Stimulated activated naive CD8-positive, alpha-beta T cell treated with anti-CD3 and anti-CD28 coated beads, Interleukin-15, Interleukin-2, amounts not matched to agents 100 ng/mL and 50 ng/mL, for 24 hours (primary cell): ENCODE results near the gene ZNF366.

Experiments
- H3K27ac Mint-ChIP-seq: one replicate; pipeline ENCODE4 v1.8.0; 2021; ENCODE audit warnings: mild to moderate bottlenecking, mixed read lengths
- H3K27me3 Mint-ChIP-seq: one replicate; pipeline ENCODE4 v1.8.0; 2021; ENCODE audit warnings: mixed read lengths
- H3K36me3 Mint-ChIP-seq: one replicate; pipeline ENCODE4 v1.8.0; 2021; ENCODE audit warnings: low read depth, mixed read lengths
- H3K4me1 Mint-ChIP-seq: one replicate; pipeline ENCODE4 v1.8.0; 2021; ENCODE audit warnings: low read depth, mixed read lengths
- H3K4me3 Mint-ChIP-seq: one replicate; pipeline ENCODE4 v1.8.0; 2021; ENCODE audit warnings: mild to moderate bottlenecking, mixed read lengths
- H3K9me3 Mint-ChIP-seq: one replicate; pipeline ENCODE4 v1.8.0; 2021; ENCODE audit warnings: mixed read lengths

Gene ZNF366

GRCh38 chr5:72488756-72489155 is 18.5 kb downstream of the ZNF366 start:
- H3K36me3 Mint-ChIP-seq, result no peaks in the 10 kb centered on the region
- peaks cover 9% of the 10 kb centered on the region for H3K27me3 Mint-ChIP-seq
- no peaks in the 10 kb centered on the region for H3K9me3 Mint-ChIP-seq
- no peaks in the 10 kb centered on the region for H3K4me1 Mint-ChIP-seq
- no peak overlapping the region for H3K27ac Mint-ChIP-seq
- no peak overlapping the region for H3K4me3 Mint-ChIP-seq

- Mint-ChIP-seq H3K27me3 (peaks cover 10% of the 10 kb centered on the region), H3K36me3 (no peaks in the 10 kb centered on the region), H3K4me3 (no peak overlapping the region), H3K27ac (no peak overlapping the region), H3K4me1 (no peaks in the 10 kb centered on the region), H3K9me3 (no peaks in the 10 kb centered on the region)
These were observed 20.0 kb downstream of the ZNF366 start for GRCh38 chr5:72487177-72487576.

- no peaks in the 10 kb centered on the region for H3K4me1 Mint-ChIP-seq
- H3K27me3 Mint-ChIP-seq, result peaks cover 17% of the 10 kb centered on the region
- H3K4me3 Mint-ChIP-seq, result no peak overlapping the region
- H3K36me3 Mint-ChIP-seq, result no peaks in the 10 kb centered on the region
- no peaks in the 10 kb centered on the region for H3K9me3 Mint-ChIP-seq
- no peak overlapping the region for H3K27ac Mint-ChIP-seq
These were observed 20.8 kb downstream of the ZNF366 start for GRCh38 chr5:72486371-72486770.

- Mint-ChIP-seq H3K27me3 (peaks cover 11% of the 10 kb centered on the region), H3K4me1 (no peaks in the 10 kb centered on the region), H3K27ac (no peak overlapping the region), H3K9me3 (no peaks in the 10 kb centered on the region), H3K36me3 (no peaks in the 10 kb centered on the region), H3K4me3 (no peak overlapping the region)
These were observed 21.7 kb downstream of the ZNF366 start for GRCh38 chr5:72485430-72485974.

GRCh38 chr5:72482046-72482445 is 25.2 kb downstream of the ZNF366 start:
- Mint-ChIP-seq H3K4me1 (no peaks in the 10 kb centered on the region), H3K36me3 (no peaks in the 10 kb centered on the region), H3K4me3 (no peak overlapping the region), H3K27ac (no peak overlapping the region), H3K27me3 (peaks cover 18% of the 10 kb centered on the region), H3K9me3 (no peaks in the 10 kb centered on the region)

GRCh38 chr5:72480841-72481240 is 26.4 kb downstream of the ZNF366 start:
- Mint-ChIP-seq H3K9me3 (no peaks in the 10 kb centered on the region), H3K4me3 (no peak overlapping the region), H3K27me3 (peaks cover 21% of the 10 kb centered on the region), H3K4me1 (no peaks in the 10 kb centered on the region), H3K36me3 (no peaks in the 10 kb centered on the region), H3K27ac (no peak overlapping the region)

- peaks cover 22% of the 10 kb centered on the region for H3K27me3 Mint-ChIP-seq
- H3K36me3 Mint-ChIP-seq, result no peaks in the 10 kb centered on the region
- H3K4me1 Mint-ChIP-seq, result no peaks in the 10 kb centered on the region
- H3K27ac Mint-ChIP-seq, result no peak overlapping the region
- no peaks in the 10 kb centered on the region for H3K9me3 Mint-ChIP-seq
- no peak overlapping the region for H3K4me3 Mint-ChIP-seq
These were observed 27.3 kb downstream of the ZNF366 start for GRCh38 chr5:72479921-72480320.

GRCh38 chr5:72478684-72479083 is 28.5 kb downstream of the ZNF366 start:
- Mint-ChIP-seq H3K4me1 (no peaks in the 10 kb centered on the region), H3K9me3 (no peaks in the 10 kb centered on the region), H3K36me3 (no peaks in the 10 kb centered on the region), H3K27me3 (peaks cover 24% of the 10 kb centered on the region), H3K27ac (no peak overlapping the region), H3K4me3 (no peak overlapping the region)

GRCh38 chr5:72478276-72478675 is 28.9 kb downstream of the ZNF366 start:
- Mint-ChIP-seq H3K27me3 (peaks cover 28% of the 10 kb centered on the region), H3K36me3 (no peaks in the 10 kb centered on the region), H3K4me3 (no peak overlapping the region)

GRCh38 chr5:72477644-72478043 is 29.6 kb downstream of the ZNF366 start:
- Mint-ChIP-seq H3K9me3 (no peaks in the 10 kb centered on the region), H3K4me3 (no peak overlapping the region), H3K36me3 (no peaks in the 10 kb centered on the region), H3K27ac (no peak overlapping the region), H3K27me3 (peaks cover 34% of the 10 kb centered on the region), H3K4me1 (no peaks in the 10 kb centered on the region)

More at GRCh38 chr5:72478276-72478675, 28.9 kb downstream of the ZNF366 start:
- H3K4me1 Mint-ChIP-seq, result no peaks in the 10 kb centered on the region
- H3K27ac Mint-ChIP-seq, result no peak overlapping the region
- no peaks in the 10 kb centered on the region for H3K9me3 Mint-ChIP-seq

- no peaks in the 10 kb centered on the region for H3K4me1 Mint-ChIP-seq
- no peaks in the 10 kb centered on the region for H3K36me3 Mint-ChIP-seq
- H3K4me3 Mint-ChIP-seq, result no peak overlapping the region
- H3K27me3 Mint-ChIP-seq, result peaks cover 34% of the 10 kb centered on the region
- no peaks in the 10 kb centered on the region for H3K9me3 Mint-ChIP-seq
- no peak overlapping the region for H3K27ac Mint-ChIP-seq
These were observed 30.0 kb downstream of the ZNF366 start for GRCh38 chr5:72477176-72477575.

- no peak overlapping the region for H3K27ac Mint-ChIP-seq
- H3K27me3 Mint-ChIP-seq, result peaks cover 30% of the 10 kb centered on the region
- H3K36me3 Mint-ChIP-seq, result no peaks in the 10 kb centered on the region
- H3K9me3 Mint-ChIP-seq, result no peaks in the 10 kb centered on the region
- no peak overlapping the region for H3K4me3 Mint-ChIP-seq
- no peaks in the 10 kb centered on the region for H3K4me1 Mint-ChIP-seq
These were observed 30.5 kb downstream of the ZNF366 start for GRCh38 chr5:72476721-72477120.

- no peak overlapping the region for H3K27ac Mint-ChIP-seq
- H3K4me1 Mint-ChIP-seq, result no peaks in the 10 kb centered on the region
- H3K27me3 Mint-ChIP-seq, result peaks cover 28% of the 10 kb centered on the region
- no peaks in the 10 kb centered on the region for H3K36me3 Mint-ChIP-seq
- H3K9me3 Mint-ChIP-seq, result no peaks in the 10 kb centered on the region
- no peak overlapping the region for H3K4me3 Mint-ChIP-seq
These were observed 30.9 kb downstream of the ZNF366 start for GRCh38 chr5:72476275-72476674.

GRCh38 chr5:72474516-72474915 is 32.7 kb downstream of the ZNF366 start:
- H3K36me3 Mint-ChIP-seq, result no peaks in the 10 kb centered on the region
- H3K27ac Mint-ChIP-seq, result no peak overlapping the region
- H3K27me3 Mint-ChIP-seq, result peaks cover 32% of the 10 kb centered on the region
- no peaks in the 10 kb centered on the region for H3K9me3 Mint-ChIP-seq
- H3K4me1 Mint-ChIP-seq, result no peaks in the 10 kb centered on the region
- no peak overlapping the region for H3K4me3 Mint-ChIP-seq

GRCh38 chr5:72474046-72474500 is 33.1 kb downstream of the ZNF366 start:
- Mint-ChIP-seq H3K27ac (no peak overlapping the region), H3K9me3 (no peaks in the 10 kb centered on the region), H3K4me3 (no peak overlapping the region), H3K36me3 (no peaks in the 10 kb centered on the region), H3K4me1 (no peaks in the 10 kb centered on the region), H3K27me3 (peaks cover 31% of the 10 kb centered on the region)

GRCh38 chr5:72472666-72473422 is 34.4 kb downstream of the ZNF366 start:
- Mint-ChIP-seq H3K27me3 (peaks cover 31% of the 10 kb centered on the region), H3K36me3 (no peaks in the 10 kb centered on the region), H3K4me1 (no peaks in the 10 kb centered on the region), H3K9me3 (no peaks in the 10 kb centered on the region), H3K27ac (no peak overlapping the region), H3K4me3 (no peak overlapping the region)
